SK-N-SH (cell line): ENCODE results near the gene PRR20E.
"Not testable (repeated sequence)": the region's sequence is repeated elsewhere in the genome, so short reads cannot be mapped to it uniquely, and the experiment has no call there.

ENCODE experiments used
- CTCF ChIP-seq: fragments of 200-600 bp; sonication (generic); IDR thresholded peaks from 2 replicates; pipeline ENCODE4 v1.6.1; 2017; ENCODE audit warnings: antibody characterized with exemption, mild to moderate bottlenecking, moderate library complexity
- EZH2phosphoT487 ChIP-seq: fragments of 200-600 bp; sonication (generic); IDR thresholded peaks from 2 replicates; pipeline ENCODE4 v1.6.1; 2017; ENCODE audit warnings: low read depth, mixed run types, mild to moderate bottlenecking, antibody characterized with exemption, moderate library complexity, borderline replicate concordance
- FOXM1 ChIP-seq: IDR thresholded peaks from 2 replicates; pipeline ENCODE4 v1.4.0; 2012; ENCODE audit warnings: low read depth, mild to moderate bottlenecking
- NRF1 ChIP-seq: IDR thresholded peaks from 2 replicates; pipeline ENCODE4 v1.6.1; 2012; ENCODE audit warnings: low read depth, mild to moderate bottlenecking, low read length
- REST ChIP-seq: IDR thresholded peaks from 2 replicates; pipeline ENCODE4 v1.6.1; 2012; ENCODE audit warnings: mild to moderate bottlenecking, low read depth, low read length, moderate library complexity
- TAF1 ChIP-seq: IDR thresholded peaks from 2 replicates; pipeline ENCODE4 v1.6.1; 2012; ENCODE audit warnings: low read depth, mild to moderate bottlenecking, low read length, moderate library complexity, borderline replicate concordance
- TCF12 ChIP-seq: IDR thresholded peaks from 2 replicates; pipeline ENCODE4 v1.4.0; 2012
- TEAD4 ChIP-seq: IDR thresholded peaks from 2 replicates; pipeline ENCODE4 v1.4.0; 2012; ENCODE audit warnings: mild to moderate bottlenecking, borderline replicate concordance; ENCODE audit not compliant: insufficient read depth
- YY1 ChIP-seq: IDR thresholded peaks from 2 replicates; pipeline ENCODE4 v1.4.0; 2012; ENCODE audit warnings: low read depth, mild to moderate bottlenecking
- TF ChIP-seq, protein P1 (sequence below): IDR thresholded peaks from 2 replicates; pipeline ENCODE4 v1.4.0; 2012; ENCODE audit warnings: low read depth

DNA sequence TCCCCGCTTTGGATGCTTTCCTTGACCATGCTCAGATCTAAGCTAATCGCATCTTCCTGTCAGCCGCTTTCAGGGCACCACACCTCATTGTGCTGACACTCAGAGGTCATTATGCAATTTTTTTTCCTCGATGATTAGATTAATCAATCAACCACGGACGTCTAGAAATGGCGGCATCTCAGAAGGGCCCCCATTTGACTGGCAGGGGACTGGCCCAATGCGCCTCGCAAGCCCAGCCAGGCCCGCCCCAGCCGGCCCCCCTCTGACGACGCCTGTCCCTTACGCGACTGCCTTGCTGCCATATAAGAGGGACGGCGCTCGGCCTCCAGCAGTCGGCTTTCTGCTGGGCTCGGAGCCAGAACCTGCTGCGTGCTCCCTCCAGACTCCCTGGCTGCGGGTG lies at the start of gene PRR20E:
- not testable (repeated sequence) for TF ChIP-seq CTCF, NRF1, EZH2phosphoT487, REST, TCF12, YY1, TAF1, TEAD4, FOXM1
- TF ChIP-seq, protein P1, sequence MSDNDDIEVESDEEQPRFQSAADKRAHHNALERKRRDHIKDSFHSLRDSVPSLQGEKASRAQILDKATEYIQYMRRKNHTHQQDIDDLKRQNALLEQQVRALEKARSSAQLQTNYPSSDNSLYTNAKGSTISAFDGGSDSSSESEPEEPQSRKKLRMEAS: not testable (repeated sequence)
